ENCODE results near the gene CALN1. TPM values are rescaled to one million over a fixed set of nuclear protein-coding genes. Genes with fewer than 3 reads are reported as not detected.

CALN1 gene
- total and polyA plus RNA-seq, 12 donors: not detected

GRCh38 chr7:72292794-72293193, 119.3 kb downstream of the CALN1 start:
- Histone ChIP-seq H3K9me3 (peaks cover 0 to 20% (median 0%) of the 10 kb centered on the region in 11 donors), H3K27me3 (peaks cover 0 to 10% (median 0%) of the 10 kb centered on the region in 7 donors), H3K27ac (no peak overlapping the region), H3K4me3 (no peak overlapping the region), H3K36me3 (no peaks in the 10 kb centered on the region), H3K4me1 (no peaks in the 10 kb centered on the region)
- ATAC-seq (no peak), DNase-seq (no peak)
- no peak for TF ChIP-seq CTCF (IDR thresholded peaks at IDR 0.05)
- intact Hi-C loops (cut with DNase I): no loop called here
- 39 to 42% methylated on average over 3 of the region's 3 CpGs for WGBS, 2 donors

- 87 to 90% methylated on average over 3 of the region's 3 CpGs for WGBS, 2 donors
- no peak for TF ChIP-seq CTCF (IDR thresholded peaks at IDR 0.05)
- H3K9me3 ChIP-seq: peaks cover 0 to 20% (median 0%) of the 10 kb centered on the region in 11 donors
- H3K27ac ChIP-seq: no peak overlapping the region
- H3K27me3 ChIP-seq: peaks cover 0 to 10% (median 0%) of the 10 kb centered on the region in 7 donors
- intact Hi-C loops (cut with DNase I): no loop called here
- ATAC-seq (no peak), DNase-seq (no peak)
- no peak overlapping the region for H3K4me3 ChIP-seq
- H3K4me1 ChIP-seq: no peaks in the 10 kb centered on the region
- no peaks in the 10 kb centered on the region for H3K36me3 ChIP-seq
These were observed 120.0 kb downstream of the CALN1 start for GRCh38 chr7:72292118-72292517.

- Histone ChIP-seq H3K36me3 (no peaks in the 10 kb centered on the region), H3K4me1 (no peaks in the 10 kb centered on the region), H3K9me3 (peaks cover 0 to 34% (median 0%) of the 10 kb centered on the region in 11 donors), H3K27ac (no peak overlapping the region), H3K27me3 (peaks cover 0 to 7% (median 0%) of the 10 kb centered on the region in 7 donors), H3K4me3 (no peak overlapping the region)
- ATAC-seq (no peak), DNase-seq (no peak)
- intact Hi-C loops (cut with DNase I): no loop called here
- no peak for TF ChIP-seq CTCF (IDR thresholded peaks at IDR 0.05)
- 25 to 28% methylated on average over 1 of the region's 1 CpG for WGBS, 2 donors
These were observed 125.6 kb downstream of the CALN1 start for GRCh38 chr7:72286519-72286918.

GRCh38 chr7:72283309-72283708, 128.8 kb downstream of the CALN1 start:
- Histone ChIP-seq H3K27ac (no peak overlapping the region), H3K4me3 (no peak overlapping the region), H3K9me3 (peaks cover 0 to 23% (median 0%) of the 10 kb centered on the region in 11 donors), H3K36me3 (no peaks in the 10 kb centered on the region), H3K27me3 (peaks cover 0 to 4% (median 0%) of the 10 kb centered on the region in 7 donors), H3K4me1 (no peaks in the 10 kb centered on the region)
- WGBS, 2 donors: 46 to 52% methylated on average over 1 of the region's 1 CpG
- TF ChIP-seq CTCF (IDR thresholded peaks at IDR 0.05): no peak
- intact Hi-C loops (cut with DNase I): no loop called here
- ATAC-seq: no peak
- DNase-seq: no peak

All from heart right ventricle (tissue), 16 donors.